Tibial artery (tissue), 4 donors: ENCODE results near the gene CDH24.

Experiments
- DNase-seq, 2 donors: peaks; one replicate each; pipeline ENCODE4 v3.0.0-alpha.2; 2019
- H3K27ac ChIP-seq, 2 donors: fragments of 200-600 bp; sonication (generic) in 1 of 2; 1 replicate in 1 of 2; 2 replicates in 1 of 2; pipeline ENCODE4 v1.5.1; 2018 to 2019; ENCODE audit warnings: mild to moderate bottlenecking in 1 of 2
- H3K27me3 ChIP-seq, 2 donors: fragments of 200-600 bp; sonication (generic) in 1 of 2; one replicate each; pipeline versions ENCODE4 v1.5.1 to v1.6.0; 2016 to 2019
- H3K36me3 ChIP-seq, 3 donors: fragments of 200-600 bp; sonication (generic) in 2 of 3; one replicate each; pipeline ENCODE4 v1.5.1; 2016 to 2019; ENCODE audit warnings: mild to moderate bottlenecking in 2 of 3
- H3K4me1 ChIP-seq, 4 donors: fragments of 200-600 bp; sonication (generic) in 2 of 4; 1 replicate in 3 of 4; 2 replicates in 1 of 4; pipeline ENCODE4 v1.5.1; 2016 to 2019
- H3K4me3 ChIP-seq, 2 donors: fragments of 200-600 bp; sonication (generic) in 1 of 2; 1 replicate in 1 of 2; 2 replicates in 1 of 2; pipeline ENCODE4 v1.5.1; 2018 to 2019; ENCODE audit warnings: mild to moderate bottlenecking in 2 of 2
- H3K9me3 ChIP-seq, 3 donors: fragments of 200-600 bp; sonication (generic) in 1 of 3; one replicate each; pipeline ENCODE4 v1.5.1; 2016 to 2019
- intact Hi-C: fragments of 100-400 bp; cut with DNase I; formaldehyde crosslinking; loops from one replicate; pipeline ENCODE4 v1.15.0; 2023; ENCODE audit warnings: low total_unique reads
- TF ChIP-seq, protein P1 (sequence below), 2 experiments: fragments of 200-600 bp in 1 of 2; fragments of 450-650 bp in 1 of 2; IDR thresholded peaks; one replicate each; pipeline ENCODE4 v1.5.1; 2017 to 2019; ENCODE audit warnings: antibody characterized with exemption in 2 of 2, mild to moderate bottlenecking in 1 of 2, moderate library complexity in 1 of 2

Gene CDH24

DNA sequence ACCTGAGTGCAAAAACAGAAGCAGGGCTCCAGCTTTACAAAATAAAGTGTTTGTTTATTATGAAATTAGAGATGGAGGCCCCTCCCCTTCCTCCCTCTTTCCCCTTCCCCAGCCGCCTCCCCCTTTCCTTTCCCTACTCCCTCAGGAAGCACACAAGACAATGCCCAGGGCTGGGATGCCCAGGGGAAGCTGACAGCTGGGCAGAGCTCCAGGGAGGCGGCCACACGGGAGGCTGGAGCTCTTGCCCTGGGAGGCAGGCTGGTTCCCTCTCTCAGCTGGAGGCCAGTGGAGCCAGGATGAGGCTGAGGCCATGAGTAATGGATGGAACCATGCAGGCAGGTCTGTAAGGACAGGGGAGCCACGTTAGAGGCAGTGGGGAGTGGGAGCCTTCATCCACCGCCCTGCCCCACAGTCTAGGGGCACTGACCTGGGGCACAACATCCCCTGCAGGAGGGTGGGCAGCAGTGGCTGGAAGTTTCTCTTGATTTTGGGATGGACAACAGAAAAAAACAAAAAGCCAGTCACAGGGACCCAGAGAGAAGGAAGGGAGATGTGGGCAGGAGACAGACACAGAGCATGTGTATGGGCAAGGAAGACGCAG, 10.2 kb downstream of the CDH24 start:
- no peaks in the 10 kb centered on the region for H3K4me1 ChIP-seq
- no peaks in the 10 kb centered on the region for H3K36me3 ChIP-seq
- H3K9me3 ChIP-seq, result no peaks in the 10 kb centered on the region
- peaks cover 0 to 3% of the 10 kb centered on the region in 2 donors for H3K27me3 ChIP-seq
- no peak for DNase-seq
- TF ChIP-seq, protein P1, sequence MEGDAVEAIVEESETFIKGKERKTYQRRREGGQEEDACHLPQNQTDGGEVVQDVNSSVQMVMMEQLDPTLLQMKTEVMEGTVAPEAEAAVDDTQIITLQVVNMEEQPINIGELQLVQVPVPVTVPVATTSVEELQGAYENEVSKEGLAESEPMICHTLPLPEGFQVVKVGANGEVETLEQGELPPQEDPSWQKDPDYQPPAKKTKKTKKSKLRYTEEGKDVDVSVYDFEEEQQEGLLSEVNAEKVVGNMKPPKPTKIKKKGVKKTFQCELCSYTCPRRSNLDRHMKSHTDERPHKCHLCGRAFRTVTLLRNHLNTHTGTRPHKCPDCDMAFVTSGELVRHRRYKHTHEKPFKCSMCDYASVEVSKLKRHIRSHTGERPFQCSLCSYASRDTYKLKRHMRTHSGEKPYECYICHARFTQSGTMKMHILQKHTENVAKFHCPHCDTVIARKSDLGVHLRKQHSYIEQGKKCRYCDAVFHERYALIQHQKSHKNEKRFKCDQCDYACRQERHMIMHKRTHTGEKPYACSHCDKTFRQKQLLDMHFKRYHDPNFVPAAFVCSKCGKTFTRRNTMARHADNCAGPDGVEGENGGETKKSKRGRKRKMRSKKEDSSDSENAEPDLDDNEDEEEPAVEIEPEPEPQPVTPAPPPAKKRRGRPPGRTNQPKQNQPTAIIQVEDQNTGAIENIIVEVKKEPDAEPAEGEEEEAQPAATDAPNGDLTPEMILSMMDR (IDR thresholded peaks at IDR 0.05), result no peak
- intact Hi-C loops, result no loop called here
- no peak overlapping the region for H3K27ac ChIP-seq
- H3K4me3 ChIP-seq, result no peak overlapping the region

DNA sequence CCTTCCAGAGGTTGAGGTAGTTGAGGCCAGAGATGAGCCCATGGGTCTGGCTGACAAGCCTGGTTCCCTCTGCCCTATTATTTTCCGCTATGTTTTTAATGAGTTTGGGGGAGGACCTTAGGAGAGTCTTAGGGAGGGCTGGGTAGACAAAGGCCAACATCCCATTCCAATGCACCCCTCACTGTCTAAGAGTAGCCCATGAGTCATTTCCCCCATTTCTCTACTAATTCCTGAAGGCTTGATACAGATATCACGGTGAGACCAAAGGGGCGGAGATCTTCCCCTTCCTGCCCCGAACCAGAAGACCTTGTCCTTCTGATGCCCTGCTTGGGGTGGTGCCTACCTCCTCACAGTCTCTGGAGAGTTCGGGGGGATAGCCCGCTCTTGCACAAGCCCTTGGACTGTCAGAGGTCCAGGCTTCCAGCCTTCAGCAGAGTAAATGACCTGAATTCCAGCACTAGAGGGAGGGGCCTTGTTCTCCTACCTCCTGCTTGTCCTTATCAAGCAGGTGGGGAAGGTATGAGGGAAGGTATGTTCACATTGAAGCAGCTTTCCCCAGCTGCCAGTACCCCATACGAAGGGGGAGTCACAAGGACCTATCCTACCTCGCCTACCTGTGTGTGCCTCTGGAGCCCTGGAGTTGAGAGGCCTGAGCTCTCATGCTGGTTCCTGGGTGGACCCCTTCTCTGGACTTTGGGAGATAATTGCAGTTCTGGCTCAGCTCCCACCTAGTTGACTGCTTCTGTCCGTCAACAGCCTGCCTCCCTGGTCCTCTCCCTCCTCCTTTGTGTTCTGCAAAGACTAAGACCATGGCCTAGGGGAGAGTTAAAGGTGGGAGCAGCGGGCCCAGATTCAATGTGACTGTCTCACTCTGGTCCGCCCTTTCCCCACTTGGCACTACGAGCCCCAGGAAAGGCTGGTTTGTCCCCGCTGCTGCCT, 11.6 kb downstream of the CDH24 start:
- TF ChIP-seq, protein P1 (IDR thresholded peaks at IDR 0.05), result no peak
- H3K9me3 ChIP-seq, result no peaks in the 10 kb centered on the region
- no peak overlapping the region for H3K27ac ChIP-seq
- DNase-seq, result no peak
- no peak overlapping the region for H3K4me3 ChIP-seq
- H3K27me3 ChIP-seq, result peaks cover 0 to 3% of the 10 kb centered on the region in 2 donors
- no peaks in the 10 kb centered on the region for H3K36me3 ChIP-seq
- H3K4me1 ChIP-seq, result no peaks in the 10 kb centered on the region
- intact Hi-C loops, result no loop called here

DNA sequence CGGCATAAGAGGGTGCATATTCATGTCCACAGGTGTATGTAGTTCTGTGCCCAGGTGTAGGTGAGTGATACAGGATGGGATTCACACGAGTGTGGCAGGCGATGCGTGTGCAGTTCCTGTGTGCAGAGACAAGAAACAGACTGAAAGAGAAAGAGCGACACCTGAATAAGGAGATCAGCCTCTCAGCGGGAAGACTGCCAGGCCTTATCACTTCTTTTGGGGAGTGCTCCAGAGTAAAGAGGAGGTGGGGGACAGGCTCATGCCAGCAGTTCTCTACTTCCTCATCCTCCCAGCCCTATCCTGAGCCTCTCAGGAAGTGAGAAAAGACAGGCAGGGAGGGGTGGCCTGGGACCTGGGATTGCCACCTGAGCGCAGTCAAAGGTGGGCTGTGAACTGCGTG, 12.5 kb downstream of the CDH24 start:
- Histone ChIP-seq H3K9me3 (no peaks in the 10 kb centered on the region), H3K27me3 (peaks cover 0 to 3% of the 10 kb centered on the region in 2 donors), H3K4me1 (no peaks in the 10 kb centered on the region), H3K4me3 (no peak overlapping the region), H3K27ac (no peak overlapping the region), H3K36me3 (no peaks in the 10 kb centered on the region)
- TF ChIP-seq, protein P1 (IDR thresholded peaks at IDR 0.05), result no peak
- intact Hi-C loops, result no loop called here
- DNase-seq, result no peak

DNA sequence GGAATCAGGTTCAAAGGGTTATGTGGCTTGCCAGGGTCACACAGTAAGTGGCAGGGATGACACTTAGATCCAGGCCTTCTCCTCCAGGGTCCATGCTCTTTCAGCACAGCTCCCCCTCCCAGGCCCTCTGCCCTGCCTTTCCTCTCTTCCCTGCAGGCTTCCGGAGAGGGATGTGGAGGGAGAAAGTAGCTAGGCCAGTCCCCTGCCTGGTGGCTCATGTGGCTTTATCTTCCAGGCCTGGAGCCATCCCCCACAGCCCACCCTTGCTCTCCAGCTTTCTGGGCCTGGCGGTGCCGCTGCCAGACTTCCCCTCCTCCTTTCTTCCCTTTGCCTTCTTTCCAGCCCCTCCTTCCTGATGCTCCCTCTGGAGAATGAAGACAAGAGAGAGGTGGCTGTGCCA, 13.6 kb downstream of the CDH24 start:
- Histone ChIP-seq H3K4me3 (no peak overlapping the region), H3K36me3 (no peaks in the 10 kb centered on the region), H3K27me3 (peaks cover 0 to 3% of the 10 kb centered on the region in 2 donors), H3K9me3 (no peaks in the 10 kb centered on the region), H3K27ac (no peak overlapping the region), H3K4me1 (no peaks in the 10 kb centered on the region)
- TF ChIP-seq, protein P1 (IDR thresholded peaks at IDR 0.05), result no peak
- DNase-seq, result no peak
- intact Hi-C loops, result no loop called here

DNA sequence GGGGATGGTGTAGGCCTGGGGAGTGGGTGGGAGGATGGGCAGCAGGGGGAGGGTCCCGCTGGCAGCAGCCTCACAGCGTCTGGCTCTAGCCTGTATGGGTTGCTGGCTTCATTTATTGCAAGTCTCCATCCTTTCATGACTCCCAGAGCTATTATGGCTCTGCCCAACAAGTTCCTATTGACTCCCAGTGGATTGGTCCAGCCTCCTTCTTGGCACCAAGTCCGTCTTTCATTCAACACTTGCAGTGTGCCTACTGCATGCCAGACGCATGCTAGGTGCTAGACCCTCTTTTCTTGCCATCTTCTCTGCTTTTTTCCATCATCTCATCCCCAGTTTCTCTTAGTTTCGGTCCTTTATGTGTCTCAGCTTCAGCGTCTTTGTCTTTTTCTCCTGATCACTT, 14.2 kb downstream of the CDH24 start:
- no peaks in the 10 kb centered on the region for H3K9me3 ChIP-seq
- no peak for DNase-seq
- no peak overlapping the region for H3K4me3 ChIP-seq
- no peaks in the 10 kb centered on the region for H3K36me3 ChIP-seq
- H3K27ac ChIP-seq, result no peak overlapping the region
- TF ChIP-seq, protein P1 (IDR thresholded peaks at IDR 0.05), result no peak
- peaks cover 0 to 3% of the 10 kb centered on the region in 2 donors for H3K27me3 ChIP-seq
- H3K4me1 ChIP-seq, result no peaks in the 10 kb centered on the region
- intact Hi-C loops, result no loop called here
